CD4-positive, alpha-beta T cell treated with Interleukin-17A for 1 hour (primary cell): ENCODE measurements around the gene TSPAN12.
A peak's percentile ranks its signal among the peaks of the same experiment; 100 is the strongest.

Experiments
- DNase-seq: peaks from one replicate; pipeline ENCODE4 v3.0.0-alpha.2; 2020

TSPAN12 gene

DNA sequence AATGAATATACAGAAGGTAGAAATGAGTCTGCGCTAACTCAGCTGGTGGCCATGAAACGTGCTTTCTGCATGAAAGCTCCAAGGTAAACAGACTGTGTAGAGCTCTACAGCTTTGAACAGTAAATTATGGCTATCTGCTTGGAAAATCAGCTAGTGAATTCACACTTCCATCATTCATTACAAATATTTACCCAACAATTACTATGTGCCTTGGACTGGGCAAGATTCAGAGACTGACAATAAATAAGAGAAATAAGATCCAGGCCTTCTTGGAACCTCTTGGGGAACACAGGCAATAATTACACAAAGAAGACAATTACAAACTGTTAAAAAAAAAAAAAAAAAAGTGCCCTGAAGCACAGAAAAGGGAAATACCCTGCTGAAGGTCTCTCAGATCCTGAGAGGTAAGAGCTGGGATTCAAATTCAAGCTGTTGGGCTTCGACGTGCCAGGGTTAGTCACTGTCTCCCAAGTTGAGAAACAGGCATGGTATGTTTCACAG lies 15.8 kb downstream of the TSPAN12 start:
- no peak for DNase-seq

DNA sequence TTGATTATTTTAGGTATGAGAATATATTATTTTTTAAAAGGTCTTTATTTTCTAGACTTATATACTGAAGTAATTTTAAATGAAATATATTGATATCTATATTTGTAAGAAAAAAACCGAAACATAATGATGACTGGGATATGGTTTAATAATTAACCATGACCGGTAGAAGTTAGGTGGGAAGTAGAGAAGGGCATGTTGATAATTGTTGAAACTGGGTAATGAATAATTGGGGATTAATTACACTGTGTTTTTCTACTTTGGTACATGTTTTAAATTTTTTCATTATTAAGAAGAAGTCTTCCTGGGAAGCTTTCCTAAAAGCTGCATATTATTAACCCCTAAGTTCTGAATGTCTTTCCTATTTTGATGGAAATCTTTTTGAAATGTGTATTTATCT lies 16.3 kb downstream of the TSPAN12 start:
- no peak for DNase-seq

DNA sequence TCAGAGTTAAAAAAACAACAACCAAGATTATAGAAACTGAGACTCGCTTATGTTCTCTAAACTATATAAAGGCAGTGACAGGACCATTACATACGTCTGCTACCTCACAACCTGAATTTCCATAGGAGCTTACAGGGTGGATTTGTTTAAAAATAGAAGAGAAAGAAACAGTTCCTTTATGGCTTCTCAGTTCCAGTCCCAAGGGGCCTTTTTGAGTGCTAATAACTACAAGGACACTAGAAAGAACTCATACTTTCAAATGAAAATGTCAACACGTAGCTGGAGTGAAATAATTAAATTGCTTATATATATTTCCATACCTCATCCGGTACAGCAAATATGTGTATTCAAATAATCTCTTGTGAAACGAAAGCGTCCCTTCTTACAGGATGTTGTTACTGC lies 19.7 kb downstream of the TSPAN12 start:
- DNase-seq, result no peak

DNA sequence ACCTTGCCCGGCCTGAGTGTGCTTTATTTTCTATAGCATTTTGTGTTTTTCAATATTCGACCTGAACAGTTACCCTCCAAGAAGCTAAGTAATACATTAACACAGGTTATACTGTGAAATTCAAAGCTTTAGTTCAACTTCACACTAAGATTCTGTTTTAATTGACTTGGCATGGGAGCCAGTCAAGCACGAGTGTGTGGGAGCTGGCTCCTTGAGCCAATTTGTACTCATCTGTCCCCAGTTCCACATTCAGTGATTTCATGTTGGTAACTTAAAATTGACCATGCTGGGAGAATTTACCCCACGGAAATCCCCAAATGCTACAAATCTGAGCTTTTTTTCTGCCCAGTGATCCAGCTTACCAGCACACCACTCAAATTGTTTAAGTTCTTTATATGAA lies 20.3 kb downstream of the TSPAN12 start:
- no peak for DNase-seq

DNA sequence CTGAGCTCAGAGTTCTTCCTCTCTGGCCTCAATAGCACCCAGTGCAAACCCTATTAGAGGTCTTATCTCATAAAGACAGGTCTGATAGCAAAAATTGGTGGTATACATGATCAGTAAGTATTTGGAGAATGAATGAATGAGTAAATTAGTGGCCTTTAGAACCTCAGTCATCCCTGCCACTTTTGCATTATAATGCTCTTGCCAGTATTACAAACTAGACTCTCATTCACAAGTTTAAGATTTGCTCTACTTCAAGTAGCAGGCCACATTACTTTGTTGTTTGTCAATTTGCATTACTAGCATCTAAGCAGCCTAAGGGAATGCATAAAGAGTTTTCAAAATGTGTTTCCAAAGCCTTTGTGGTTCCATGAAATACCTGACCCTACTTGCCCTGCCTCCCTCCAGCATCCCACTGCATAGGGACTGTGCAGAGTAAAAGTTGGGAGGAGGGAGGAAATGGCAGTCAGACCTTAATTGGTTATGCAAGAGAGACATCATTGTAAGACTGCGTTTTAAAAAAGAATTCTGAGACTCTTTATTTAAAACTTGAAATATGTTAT lies 21.3 kb downstream of the TSPAN12 start:
- DNase-seq, result no peak

DNA sequence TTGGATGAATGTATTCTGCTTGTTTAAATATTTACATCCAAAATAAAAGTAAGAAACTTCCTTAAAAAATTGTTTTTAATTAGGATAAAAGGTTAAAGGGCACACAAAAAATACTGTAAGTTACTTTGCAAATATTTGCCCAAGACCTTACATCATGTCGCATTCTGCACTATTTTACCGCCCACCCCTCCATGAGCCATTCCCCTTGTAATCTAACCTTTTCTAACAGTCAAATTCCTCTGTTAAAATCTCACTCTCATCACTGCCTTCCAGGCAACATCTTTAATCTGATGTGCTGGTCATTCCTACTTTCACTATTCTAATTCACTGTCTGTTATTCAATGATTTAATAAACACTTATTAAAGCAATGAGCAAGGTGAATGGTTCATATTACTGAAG lies 23.2 kb downstream of the TSPAN12 start:
- DNase-seq, result no peak

DNA sequence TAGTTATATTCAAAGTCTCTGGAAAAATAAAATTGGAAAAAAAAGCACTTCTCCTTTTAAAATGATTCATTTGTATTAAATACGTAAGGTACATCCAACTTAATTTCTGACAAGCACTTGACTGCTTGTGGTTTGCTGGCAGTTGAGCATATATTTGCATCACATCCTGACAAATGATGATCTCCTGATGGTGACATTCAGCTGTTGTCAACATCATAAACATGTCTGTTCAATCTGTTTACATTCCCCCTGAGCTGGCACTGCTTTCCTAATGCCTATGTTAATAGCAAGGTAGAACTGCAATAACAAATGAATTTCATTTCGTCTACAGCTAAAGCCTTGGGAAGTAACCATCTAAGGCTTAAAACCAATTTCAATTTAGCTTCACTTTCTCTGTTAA lies 24.4 kb downstream of the TSPAN12 start:
- DNase-seq, result no peak

DNA sequence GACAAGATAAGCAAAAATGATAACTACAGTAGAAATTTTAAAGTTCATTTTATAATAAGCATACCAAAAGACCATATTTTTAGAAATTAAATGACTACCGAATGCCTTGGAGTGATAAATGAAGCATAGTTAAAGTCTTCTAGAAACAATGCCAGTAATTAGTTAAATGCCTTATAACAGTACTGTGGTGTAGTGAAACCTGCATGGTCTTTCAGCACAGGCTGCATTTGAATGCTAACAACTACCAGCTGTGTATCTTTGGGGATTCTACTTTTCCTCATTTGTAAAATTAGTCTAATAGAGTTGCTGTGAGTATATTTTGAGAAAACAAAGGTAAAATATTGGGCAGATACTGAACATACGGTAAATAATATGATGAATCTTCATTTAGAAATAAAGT lies 25.1 kb downstream of the TSPAN12 start:
- DNase-seq, result no peak

DNA sequence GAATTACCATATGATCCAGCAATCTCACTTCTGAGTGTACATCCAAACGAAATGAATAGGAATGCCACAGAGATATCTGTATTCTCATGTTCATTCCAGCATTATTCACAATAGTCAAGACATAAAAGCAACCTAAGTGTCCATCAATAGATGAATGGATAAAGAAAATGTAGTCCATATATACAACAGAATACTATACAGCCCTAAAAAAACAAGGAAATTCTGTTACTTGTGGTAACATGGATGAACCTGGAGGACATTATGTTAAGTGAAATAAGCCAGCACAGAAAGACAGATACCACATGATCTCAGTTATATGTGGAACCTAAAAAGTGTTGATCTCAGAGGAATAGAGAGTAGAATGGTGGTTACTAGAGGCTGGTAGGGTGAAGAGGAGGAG lies 26.7 kb downstream of the TSPAN12 start:
- no peak for DNase-seq

DNA sequence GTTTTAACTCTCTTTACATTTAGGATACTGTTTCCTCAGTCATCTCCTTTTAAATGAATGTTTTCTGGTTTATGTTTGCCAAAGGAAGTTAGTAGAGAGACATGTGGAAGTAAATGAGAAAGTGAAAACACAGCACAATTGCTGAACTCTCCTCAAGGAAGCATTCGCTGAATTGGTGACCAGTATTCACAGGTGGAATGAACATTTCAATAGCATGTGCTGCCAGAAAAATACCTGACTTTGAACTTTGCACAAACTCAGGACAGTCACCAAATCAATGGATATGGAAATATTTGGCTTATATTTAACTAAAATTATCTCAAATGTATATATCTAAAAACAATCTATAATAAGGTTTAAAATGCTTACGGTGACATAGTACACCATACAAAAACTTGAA lies 28.5 kb downstream of the TSPAN12 start:
- no peak for DNase-seq

DNA sequence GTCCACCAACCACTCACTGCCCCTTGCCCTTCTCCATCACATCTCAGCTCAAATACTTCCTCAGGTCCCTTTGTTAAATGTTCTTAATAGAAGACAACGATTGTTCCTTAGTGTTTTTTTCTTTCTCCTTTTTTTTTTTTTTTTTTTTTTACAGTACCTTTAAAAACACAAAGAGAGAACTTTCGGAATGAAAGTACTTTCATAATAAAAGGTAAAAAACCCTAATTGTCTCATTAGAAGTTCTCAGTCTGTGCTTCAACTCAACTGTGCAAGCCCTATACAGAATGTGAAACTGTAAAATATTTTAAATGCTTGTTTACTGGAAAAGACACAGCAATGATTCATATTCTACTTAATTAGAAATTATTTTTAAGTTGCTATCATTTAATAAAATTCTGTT lies 29.4 kb downstream of the TSPAN12 start:
- no peak for DNase-seq

DNA sequence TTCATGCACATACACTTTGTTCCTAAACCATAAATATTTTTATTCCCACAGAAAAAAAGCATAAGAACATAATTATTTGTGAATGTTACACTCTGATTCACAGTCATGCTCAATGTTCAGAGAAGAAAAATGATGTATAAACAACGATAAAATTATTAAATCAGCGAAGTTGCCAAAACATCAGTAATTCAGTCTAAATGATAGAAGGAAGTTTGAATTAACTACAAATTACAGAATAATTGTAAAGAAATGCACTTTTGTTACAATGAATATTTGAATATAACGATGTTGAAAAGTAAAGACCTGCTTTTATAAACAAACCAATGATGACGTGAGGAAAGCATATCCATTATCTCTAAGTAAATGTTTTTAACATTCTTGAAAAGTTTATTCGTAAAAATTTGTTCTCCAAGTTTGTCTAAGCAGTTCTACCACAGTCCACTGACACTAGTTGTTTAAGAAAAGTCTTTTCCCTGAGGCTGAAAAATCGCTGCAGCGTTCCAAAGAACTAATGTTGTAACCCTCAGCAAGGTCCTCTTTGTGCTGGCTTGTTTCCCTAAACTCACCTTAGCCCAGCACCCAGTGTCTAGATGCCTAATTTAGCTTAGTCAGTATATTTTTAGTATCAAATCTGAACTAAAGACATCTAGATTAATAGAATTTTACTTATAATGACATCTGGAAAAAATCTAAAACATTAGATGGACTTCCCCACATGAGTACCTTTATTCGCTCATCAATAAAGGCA lies 30.4 kb downstream of the TSPAN12 start:
- no peak for DNase-seq

DNA sequence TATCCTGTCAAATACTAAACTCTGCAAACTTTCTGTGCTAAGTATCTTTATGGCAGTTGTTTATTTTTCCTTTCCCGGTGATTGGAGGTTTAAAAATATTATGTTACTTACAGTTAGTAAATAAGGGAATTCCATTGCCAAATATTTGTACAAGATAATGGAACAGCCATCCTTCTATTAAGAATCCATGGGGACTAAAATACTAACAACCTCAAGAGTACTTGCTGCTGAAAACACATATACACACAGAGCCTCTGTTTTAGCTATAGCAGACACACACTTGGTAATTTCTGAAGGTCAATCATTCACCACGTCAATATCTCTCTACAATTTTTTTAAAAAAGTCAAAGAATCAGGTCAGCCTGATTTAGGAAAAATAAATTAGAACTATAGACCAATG lies 32.4 kb downstream of the TSPAN12 start:
- no peak for DNase-seq

DNA sequence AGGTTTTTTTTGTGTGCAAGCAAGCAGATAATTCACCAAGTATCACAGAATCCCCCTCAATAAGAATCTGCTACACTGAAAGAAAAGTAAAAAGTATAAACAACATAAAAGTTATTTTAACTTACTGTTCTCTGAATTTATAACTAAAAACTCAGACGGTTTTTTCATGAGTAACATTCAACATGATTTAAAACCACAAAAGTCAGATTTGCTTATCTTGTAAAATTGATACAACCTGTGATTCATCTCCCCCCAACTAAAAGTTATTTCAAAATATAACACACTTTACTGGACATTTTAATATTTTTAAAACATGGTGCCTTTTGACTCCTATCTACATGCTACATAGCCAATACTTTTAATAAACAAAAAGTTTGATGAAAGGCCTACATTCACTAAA lies 32.8 kb downstream of the TSPAN12 start:
- DNase-seq, result no peak

DNA sequence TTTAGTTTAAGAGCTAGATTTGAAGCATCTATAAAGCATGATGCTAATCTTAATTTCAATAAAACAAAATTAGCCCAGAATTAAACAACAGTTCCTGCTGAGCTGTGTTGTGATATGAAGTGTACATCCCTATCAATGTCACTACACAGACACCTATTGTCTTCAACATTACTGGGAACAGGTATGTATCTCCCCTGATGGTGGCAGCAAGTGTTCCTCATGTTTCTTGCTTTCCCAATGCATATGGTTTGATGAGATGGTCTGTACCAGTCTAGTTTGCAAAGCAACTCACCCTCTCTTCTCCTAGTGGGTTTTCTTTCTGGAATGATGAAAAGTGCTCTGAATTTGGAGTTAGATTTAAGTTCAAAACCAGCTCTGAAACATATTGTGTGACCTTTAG lies 38.1 kb downstream of the TSPAN12 start:
- no peak for DNase-seq

DNA sequence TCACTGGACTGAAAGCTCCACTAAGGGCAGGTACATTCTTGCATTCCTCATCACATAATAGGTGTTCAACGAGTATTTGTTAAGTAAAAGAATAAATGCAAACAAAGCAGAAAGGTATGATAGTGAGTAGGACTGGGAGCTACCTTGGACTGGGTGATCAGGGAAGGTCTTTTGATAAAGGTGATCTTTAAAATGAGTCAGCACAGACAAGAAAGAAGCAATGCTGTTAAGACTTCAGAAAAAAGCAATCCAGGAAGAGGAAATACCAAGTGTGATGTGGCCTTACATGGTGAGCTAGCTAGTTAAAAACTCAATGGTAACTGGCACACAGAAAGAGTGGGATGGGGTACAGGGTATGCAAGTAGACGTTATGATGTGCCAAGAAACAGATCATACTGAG lies 40.1 kb downstream of the TSPAN12 start:
- no peak for DNase-seq

DNA sequence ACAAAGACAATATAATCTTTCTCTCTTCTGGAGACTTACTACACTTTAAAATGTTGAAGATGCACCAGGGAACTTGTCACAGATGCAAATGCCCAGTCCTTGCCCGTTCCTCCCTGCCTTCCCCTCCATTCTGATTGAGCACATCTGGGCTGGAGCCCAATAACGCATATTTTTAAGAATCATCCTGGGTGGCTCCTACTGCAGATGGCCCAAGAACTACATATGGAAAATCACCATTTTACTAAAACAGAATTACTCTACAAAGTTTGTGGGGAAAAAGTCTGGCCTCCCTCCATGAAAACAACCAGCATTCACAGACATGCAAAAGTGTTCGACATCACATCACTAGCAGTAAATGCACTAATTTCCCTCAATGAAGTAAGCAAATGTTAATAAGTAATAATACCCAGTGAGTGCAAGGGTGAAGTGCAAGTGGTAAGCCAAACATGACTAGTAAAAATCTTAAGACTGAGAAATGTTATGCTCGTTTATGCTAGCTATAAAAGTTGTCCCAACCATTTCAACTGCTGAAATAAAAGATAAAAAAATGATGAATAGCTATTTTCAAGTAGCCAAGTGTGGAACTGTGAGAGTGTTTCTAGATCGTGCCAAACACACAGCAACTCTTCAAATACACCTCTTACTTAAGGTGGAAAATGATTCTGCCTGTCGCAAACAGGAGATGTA lies 43.5 kb downstream of the TSPAN12 start:
- no peak for DNase-seq

DNA sequence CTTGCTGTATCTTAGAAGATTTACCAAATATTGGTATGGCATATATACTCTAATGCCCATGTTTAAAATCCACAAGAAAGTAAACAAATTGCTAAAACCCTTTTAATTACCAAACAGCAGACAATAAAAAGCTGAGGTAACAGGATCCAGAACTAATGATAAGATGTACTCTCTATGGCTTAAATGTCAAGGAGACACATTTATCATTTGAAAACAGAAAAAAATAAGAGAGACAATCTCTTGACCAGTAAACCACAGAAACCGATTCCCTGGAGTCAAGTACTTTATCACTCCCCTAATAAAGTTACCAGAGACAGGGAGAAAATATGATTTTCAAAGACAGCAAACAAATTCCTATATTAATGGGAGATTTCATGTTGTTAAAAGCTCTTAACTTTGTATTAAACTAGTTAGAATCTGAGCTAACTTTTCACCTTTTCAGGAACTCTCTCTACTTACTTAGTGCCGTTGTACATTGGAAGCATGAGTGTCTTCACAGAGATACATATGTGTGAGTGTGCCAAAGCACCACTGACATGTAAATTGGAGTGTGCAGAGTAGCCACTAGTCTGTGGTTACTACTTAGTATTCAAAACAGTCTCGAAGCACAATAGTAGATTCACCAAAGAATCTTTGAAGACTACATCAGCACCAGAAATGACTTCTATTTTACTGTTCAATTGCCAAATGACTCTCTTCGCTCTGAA lies 44.2 kb downstream of the TSPAN12 start:
- DNase-seq, result no peak

DNA sequence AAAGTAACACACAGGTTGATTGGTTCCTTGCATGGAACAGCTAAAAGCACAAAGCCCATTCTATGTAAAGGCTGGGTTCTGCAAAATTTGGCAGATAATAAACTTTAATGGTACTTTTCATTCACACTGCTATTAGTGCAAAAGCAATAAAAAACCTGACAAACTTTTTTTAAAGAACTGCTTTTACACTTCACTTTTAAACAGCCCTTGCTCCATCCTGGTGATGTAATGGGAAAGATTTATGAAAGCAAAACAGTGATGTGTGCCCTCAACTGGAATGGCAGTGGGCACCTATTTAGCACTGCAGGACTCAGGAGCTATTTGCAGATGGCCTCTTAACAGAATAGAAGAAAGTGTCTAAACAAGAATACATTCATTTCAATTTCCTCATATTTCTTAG lies 44.9 kb downstream of the TSPAN12 start:
- DNase-seq, result no peak

DNA sequence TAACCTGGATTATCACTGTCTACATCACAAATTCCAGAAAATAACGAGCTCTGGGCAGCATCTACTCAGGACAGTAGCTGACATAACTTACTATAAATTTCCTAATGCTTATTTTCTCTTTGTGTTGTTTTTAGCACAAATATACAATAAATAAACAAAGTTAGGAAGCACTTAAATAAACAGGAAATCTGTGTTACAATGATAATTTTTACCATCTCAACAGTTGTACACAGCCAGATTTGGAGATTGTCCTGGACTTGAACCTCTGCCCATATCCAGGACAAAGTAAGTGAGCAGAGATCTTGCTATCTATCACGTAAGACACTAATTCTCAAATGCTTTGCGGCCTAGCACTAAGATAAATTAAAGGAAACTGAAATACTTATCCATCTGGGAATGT lies 48.7 kb downstream of the TSPAN12 start:
- no peak for DNase-seq

DNA sequence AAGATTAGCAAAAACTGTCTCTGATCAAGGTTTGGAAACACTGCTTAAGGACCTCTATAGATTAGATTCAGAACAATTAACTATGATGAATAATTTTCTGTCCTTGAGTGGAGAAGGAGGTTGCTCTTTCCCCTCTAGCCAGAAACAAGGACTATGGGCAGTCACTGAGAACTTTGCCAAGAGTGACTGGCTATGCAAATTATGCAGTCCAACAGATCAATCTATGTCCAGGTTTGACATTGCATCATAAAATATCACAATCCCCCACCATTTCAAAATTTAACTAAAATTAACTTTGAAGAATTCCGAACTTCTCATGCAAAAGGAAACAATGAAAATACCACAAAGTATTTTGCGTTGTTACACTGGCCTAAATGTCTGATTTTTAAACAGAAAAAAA lies 50.6 kb downstream of the TSPAN12 start:
- no peak for DNase-seq

DNA sequence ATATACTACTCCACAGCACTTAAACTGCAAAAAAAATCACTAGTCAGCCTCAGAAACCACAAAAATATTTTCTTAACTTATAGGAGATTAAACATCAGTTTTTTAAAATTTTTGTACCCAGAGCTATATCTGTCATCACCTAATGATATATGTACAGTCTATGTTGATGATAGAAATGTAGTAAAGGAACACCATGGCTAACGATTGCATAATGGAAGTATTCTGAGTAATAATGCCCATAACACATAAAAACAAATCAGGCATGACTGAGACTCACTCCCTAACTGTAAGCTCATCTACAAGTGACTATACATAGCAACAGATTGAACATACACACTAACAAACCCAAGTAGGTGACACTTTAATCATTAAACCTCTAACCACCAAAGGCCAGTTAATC lies 51.3 kb downstream of the TSPAN12 start:
- no peak for DNase-seq

DNA sequence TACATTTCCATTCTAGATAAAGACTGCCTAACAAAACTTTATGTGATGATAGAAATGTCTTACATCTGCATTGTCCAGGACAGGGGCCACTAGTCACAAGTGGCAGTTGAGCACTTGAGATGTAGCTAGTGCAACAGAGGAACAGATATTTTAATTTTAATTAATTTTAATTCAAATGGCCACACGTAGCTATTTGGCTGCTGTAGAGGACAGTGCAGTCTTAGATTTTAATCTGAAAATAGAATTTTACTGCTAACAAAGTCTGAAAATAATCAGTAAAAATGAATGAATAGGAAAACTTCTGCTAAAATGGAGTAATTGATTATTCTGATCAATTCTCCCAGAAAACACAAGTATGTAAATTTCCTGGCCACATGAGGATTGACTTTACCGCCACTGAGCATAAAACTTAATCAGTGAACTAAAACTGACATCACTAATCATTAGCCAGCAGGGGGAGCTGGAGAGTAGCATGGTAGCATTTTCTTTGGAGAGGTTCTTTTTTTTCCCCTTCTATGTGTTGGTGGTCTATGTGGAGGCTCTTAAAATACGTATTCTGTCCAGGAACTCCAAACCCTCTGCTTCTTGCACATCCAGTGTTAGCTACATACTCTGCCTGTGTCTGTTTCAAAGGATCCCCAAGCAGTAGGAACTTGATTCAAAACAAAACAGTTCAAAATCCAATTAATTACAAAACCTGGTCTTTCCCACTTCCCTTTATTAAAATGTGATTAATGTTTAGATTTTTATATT lies 52.1 kb downstream of the TSPAN12 start:
- DNase-seq, result peak; percentile 56
